Putamen (tissue), 1 donor: Measurements from ENCODE around the gene FBXW10B.
A peak's percentile ranks its signal among the peaks of the same experiment; 100 is the strongest.
"Not testable (repeated sequence)": the region's sequence is repeated elsewhere in the genome, so short reads cannot be mapped to it uniquely, and the experiment has no call there.

ENCODE experiments used
- DNase-seq: peaks from one replicate; pipeline ENCODE4 v3.0.0-alpha.2; 2016; ENCODE audit warnings: low spot score

FBXW10B gene, protein sequence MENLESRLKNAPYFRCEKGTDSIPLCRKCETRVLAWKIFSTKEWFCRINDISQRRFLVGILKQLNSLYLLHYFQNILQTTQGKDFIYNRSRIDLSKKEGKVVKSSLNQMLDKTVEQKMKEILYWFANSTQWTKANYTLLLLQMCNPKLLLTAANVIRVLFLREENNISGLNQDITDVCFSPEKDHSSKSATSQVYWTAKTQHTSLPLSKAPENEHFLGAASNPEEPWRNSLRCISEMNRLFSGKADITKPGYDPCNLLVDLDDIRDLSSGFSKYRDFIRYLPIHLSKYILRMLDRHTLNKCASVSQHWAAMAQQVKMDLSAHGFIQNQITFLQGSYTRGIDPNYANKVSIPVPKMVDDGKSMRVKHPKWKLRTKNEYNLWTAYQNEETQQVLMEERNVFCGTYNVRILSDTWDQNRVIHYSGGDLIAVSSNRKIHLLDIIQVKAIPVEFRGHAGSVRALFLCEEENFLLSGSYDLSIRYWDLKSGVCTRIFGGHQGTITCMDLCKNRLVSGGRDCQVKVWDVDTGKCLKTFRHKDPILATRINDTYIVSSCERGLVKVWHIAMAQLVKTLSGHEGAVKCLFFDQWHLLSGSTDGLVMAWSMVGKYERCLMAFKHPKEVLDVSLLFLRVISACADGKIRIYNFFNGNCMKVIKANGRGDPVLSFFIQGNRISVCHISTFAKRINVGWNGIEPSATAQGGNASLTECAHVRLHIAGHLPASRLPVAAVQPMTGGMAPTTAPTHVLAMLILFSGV

DNA sequence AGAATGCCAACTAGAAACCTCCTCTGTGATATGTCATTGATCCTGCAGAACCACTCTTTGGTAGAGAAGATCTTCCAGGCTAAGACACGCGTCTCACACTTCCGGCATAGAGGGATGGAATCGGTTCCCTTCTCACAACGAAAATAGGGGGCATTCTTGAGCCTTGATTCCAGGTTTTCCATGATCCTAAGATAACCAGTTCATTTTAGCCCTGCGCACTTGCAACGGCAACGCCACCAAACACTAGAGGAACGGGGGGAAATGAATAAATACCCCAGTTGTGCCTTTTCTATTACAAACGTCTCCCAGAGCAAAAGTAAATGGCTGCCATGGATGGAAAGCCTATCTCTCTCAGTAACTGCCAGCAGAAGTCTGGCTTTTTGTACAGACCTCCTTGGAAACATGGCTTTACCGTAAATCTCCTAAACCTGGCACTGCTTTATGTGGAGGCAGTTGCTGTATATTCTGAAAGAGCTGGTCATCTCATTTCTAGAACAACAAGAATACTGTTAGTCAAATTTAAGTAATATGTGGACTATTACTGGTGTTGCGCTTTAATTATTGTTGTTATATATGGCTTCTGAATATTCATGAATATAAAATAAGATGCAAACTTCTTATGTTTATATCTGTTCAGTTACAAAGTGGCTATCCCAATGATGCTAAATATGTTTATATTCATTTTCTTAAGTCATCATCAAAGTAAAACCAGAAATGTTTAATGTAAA lies at the start of gene FBXW10B:
FBXW10B (minus strand) TSS at position 374 of the 728 bp plus-strand sequence; CDS start at position 182, 192 bp downstream.
- DNase-seq, result not testable (repeated sequence)

DNA sequence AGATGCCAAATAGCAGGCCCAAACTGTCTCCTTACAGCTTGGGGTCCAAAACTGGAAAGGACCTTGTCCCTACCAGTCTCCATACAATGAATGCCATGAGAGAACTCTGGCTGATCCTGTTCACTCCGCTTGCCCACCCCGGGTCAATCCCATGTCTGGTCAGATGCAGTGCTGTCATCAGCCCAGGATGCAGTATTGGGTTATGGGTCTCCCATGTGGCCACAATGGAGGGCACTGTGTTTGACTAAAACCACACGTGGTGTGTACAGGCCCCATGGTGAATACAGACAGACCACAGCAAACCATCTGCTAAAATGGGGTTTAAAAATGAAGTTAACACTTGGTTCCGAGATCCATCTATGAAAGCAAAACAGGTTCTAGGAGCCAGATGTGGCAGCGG lies 44.2 kb upstream of the FBXW10B start:
- no peak for DNase-seq

DNA sequence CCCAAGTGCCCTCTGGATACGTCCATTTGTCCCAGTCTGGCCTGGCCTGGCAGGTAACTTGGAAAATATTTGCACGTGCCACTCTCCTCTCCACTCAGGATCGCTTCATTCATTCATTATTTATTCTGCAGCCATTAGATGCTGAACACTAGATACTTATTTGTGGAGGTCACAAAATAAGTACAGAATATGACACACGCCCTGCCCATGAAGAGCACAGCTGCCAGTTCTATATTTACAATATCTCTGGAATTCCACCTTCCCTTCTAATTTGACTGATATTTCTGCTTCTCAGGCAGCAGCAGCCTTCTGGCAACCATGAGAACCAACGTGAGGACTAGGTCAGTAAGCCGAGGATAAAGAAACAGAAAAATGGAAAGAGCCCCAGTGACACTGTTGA lies 43.7 kb upstream of the FBXW10B start:
- DNase-seq, result no peak

DNA sequence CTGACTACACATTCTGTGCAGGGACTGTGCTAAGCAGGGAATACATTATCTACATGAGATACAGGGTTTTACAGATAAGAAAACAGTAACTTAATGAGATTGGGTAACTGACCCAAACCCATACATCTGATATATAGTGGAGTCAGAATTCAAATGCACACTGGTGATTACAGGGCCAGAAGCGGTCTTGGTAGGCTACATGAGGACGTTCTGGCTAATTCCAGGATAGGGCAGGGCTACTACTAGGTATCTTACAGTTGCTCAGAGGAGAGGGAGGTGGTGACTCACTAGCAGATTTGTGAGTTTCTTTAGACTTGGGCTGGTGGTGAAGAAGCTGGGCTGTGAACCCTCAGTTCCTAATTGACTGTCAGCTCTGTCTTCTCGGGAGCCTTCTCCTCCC lies 43.2 kb upstream of the FBXW10B start:
- no peak for DNase-seq

DNA sequence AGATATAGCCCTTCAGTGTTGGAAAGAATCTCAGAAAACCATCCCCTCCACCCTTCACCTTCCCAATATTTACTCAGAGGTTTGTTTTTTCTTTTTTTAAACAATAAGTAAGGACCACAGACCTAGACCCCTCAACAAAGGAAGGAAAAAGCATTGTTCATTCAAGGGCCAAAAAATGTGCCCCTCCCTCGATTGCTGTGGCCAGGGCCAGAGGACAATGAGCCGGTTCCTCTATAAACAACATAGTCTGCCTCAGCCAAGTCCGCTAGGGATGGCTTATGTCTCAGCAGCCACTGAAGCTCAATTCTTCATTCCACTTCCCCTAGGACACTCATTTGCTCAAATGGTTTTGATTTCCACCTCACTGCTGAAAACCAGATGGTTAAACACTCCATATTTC lies 40.6 kb upstream of the FBXW10B start:
- DNase-seq, result no peak

DNA sequence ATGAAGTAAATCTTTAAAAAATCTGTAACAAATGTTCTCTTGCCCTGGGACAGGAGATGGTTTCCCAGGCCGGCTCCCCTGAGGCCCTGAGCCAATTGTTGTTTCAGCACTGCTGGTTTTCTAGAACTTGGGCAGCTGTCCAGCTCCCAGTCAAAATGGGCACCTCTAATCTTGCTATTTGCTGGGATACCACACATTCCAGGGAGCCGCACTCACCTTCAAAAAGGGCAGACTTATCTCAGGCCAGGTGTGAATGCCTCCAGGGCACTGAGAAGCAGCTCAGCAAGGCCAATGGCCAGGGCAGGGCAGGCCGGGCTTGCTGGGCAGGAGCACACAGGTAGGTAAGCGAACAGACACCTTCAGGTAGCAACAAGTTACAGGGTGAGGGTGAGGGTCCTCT lies 40.2 kb upstream of the FBXW10B start:
- DNase-seq, result no peak

DNA sequence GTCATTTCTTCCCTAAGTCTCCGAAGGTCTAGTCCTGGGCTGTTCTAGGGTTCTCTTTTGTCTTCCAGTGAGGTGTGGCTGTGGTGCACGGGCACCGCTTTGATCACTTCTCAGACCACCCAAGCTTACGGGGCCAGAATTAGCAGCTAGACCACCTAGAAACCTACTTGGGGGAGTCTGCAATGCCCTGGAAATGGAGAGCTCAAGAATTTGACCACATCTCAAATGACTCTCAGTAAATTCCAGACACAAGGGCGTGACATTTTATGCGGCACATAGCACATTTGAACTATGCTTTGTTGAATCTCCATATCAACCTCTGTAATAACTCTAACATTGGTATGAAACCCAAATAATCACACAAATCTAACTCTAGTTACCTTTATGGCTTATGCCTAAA lies 39.7 kb upstream of the FBXW10B start:
- DNase-seq, result no peak

DNA sequence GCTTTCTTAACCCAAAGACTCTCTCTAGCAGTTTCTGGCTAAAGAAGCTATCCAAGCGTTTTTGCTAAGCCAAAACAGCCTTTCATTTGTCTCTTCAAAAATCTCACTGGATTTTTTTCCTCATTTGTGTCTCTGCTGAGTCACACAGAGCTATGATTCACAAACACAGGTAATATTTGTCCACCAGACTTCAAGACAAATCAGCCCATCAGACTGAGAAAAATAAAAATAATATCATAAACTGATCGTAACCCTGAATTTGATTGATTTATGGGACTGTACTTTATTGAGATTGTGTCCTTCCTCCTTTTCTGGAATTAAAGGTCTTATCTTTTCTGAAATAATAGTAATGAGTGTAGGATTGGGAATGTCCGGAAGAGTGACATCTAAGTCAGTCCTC lies 38.8 kb upstream of the FBXW10B start:
- DNase-seq, result no peak

DNA sequence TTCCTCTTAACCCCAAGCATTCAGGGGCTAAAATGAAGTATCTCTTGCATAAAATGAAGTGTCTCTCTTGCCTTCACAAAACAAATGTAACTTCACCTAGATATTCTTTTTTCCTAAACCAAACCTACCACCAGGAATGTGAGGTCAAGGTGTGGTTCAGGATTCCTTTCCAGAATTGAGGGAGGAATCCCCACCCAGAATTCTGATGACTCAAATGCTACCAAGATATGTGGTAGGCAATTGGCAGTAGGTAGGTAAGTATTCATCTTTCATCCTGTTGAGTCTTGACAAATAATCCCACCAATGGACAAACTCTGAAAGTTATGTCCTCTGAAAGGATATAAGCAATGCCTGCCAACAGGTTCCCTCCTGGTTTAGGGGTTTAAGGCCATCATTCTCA lies 38.4 kb upstream of the FBXW10B start:
- DNase-seq, result no peak

DNA sequence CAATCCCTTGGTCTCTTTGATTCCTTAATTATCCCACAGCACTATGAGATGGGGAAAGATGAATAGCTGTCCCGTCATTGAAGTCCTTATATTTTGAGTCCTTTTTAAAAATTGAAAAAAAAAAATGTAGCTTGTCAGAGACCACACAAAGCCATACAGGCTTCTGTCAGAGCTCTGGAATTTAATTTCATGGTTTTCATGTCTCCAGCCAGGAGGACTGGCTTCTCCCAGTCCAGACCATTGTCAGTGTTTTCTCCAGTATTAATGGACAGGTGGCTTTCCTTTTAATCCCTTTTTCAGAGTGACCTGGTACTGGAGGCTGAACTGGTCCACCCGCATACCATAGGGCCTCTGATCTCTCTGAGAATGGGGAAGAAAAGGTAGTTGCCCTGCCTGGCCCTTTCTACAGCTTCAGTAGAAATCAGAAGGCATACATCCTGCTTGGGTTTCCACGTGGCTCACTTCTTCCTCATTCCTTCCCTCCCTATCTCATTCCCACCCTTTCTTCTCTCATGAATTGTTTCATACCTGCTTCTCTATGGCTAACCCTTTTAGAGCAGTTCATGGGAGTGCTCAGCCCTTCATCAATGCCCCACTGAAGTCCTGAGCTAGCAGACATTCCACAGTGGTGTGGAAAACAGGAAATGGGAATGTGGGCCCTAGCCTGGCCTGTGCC lies 35.5 kb upstream of the FBXW10B start:
- no peak for DNase-seq

DNA sequence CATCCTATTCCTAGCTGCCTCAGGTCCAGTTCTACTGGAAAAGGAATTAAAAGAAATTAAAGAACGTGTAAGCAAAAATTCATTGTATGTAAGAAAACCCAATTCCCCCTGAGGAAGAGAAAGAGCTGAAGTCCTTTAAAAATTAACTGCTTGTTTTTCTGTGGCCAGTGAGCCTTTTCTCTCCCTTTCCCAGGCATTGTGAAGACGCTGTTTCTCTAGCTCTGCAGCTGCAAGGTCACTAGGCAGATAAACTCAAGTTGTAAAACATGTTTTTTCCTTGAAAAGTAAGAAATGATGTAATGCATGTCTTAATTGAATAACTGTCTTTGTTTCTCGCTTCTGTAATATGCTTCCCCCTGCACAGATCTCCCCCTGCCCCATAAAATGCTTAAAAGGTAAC lies 34.9 kb upstream of the FBXW10B start:
- DNase-seq, result not testable (repeated sequence)

DNA sequence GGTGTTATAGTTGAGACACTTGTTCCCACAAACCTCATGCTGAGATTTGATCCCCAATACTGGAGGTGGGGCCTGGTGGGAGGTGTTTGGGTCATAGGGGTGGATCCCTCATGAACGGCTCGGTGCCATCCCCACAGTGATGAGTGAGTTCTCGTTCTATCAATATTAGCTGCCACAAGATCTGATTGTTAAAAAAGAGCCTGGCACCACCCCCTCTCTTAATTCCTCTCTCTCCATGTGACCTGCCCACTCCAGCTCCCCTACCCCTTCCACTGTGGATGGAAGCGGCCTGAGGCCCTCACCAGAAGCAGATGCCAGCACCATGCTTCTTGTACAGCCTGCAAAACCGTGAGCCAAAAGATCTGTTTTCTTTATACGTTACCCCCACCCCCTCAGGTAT lies 33.5 kb upstream of the FBXW10B start:
- DNase-seq, result no peak

DNA sequence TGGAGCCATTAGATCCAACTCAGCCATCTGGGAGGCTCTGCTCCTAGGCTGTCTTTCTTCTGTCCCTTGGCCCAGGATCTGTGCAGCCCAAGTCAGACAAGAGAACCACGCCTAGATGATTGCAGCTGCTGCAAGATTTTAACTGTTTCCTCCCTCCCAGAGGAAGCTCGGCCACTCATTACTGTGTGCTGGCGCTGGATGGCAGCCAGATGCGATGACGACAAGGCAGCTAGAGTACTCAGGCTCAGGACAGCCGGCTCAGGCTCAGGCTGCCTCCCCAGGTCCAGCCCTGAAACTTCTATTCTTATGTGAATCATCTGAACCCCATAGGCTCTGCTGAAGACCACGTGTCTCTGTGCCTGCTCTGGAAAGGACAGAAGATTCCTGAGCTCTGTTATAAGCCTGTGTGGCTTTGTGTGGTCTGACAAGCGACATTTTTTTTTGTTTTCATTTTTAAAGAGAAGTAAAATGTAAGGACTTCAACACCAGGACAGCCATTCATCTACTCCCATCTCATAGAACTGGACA lies 32.1 kb upstream of the FBXW10B start:
- peak; percentile 76 for DNase-seq

DNA sequence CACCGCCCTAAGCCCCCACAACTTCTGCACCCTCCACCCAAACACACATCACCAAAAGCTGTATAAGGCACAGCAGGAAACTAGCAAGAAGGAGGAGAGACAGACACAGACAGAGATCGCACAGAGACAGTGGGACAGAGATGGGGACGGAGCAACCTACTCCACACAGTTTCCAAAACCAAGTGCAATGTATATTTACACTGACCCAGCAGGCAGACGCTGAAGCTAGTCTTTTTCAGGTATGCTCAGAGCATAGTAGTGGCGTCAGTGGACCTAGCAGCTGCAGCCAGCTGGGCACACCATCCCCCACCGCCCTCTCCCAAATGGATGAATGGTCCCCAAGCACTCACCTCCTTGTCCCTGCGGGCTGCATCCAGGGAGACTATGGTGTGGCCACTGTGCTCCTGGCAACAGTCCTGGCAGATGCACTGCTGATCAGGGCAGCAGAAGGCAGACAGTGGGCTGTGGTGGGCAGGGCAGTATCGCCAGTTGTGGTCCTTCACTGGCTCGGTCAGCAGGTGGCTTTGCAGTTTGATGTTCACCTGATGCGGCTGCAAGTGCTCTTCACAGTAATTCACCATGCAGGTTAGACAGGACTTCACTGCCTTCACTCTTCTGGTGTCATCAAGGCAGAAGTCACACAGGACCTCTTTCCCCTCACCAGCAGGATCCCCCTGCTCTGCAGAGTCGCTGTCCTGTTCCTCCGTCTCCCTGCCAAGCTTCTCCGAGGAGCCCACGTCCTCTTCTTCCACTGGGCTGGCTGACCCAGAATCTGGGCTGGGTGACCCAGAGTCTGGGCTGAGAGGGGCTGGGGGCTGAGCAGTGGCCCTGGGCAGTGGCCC lies 31.5 kb upstream of the FBXW10B start:
- no peak for DNase-seq

DNA sequence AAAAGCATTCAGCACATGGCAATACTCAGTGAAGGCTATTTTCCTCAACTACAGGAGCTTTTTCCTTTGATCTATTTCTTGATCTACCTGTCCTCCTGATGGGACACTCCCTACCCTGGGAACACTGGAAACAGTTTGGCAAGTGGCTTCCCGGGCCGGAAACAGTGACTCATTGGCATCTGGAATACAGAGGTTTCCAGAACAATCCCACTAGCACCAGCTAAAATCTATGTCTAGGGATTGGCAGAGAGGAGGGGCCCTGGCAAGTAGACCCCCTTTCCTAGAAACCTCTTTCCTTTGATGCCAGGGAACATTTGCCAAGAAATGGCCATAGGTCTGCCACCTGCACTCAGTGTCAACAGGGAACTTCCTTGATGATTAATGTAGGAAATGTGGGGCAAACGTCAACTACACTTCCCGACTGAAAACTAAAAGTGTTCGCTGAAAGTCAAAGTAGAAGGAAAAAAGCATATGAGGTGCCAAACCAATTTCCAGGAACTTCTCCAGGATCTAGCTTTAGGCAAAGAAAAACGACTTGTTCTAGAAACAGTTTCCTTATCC lies 30.4 kb upstream of the FBXW10B start:
- no peak for DNase-seq

DNA sequence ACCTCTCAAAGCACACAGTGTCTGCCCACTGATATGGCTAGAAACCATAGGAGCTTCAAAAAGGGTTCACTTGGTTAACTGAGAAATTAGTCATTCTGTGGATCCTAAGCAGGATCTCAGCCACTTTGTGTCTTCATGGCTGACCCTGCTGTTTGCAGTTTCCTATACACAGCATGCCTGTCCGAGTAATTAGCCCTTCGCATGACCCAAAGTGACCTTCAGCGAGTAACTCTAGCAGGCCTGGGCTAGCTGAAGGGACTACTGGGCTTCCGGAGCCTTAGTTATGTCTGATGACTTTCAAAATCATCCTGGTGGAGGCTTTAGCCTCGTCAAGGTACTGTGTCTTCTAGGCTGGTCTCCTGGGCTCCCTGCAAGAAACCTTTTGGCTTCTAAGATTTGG lies 28.9 kb upstream of the FBXW10B start:
- no peak for DNase-seq

DNA sequence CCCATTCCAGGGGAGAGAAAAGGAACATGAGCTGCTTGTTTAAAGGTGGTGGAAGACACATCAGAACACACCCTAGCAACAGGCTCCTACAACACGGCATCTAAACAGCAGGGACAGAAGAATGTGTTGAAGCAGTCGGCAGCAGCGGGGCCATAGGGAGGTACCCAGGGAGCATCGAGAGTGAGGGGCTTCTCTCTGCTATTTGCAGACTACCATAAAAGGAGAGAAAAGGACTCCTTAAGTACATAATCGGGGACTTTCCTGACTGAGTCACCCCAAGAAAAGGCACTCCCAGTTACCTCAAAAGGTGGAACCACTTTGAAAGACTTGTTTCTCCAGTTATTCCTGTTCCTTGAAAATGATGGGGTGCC lies 26.4 kb upstream of the FBXW10B start:
- not testable (repeated sequence) for DNase-seq

DNA sequence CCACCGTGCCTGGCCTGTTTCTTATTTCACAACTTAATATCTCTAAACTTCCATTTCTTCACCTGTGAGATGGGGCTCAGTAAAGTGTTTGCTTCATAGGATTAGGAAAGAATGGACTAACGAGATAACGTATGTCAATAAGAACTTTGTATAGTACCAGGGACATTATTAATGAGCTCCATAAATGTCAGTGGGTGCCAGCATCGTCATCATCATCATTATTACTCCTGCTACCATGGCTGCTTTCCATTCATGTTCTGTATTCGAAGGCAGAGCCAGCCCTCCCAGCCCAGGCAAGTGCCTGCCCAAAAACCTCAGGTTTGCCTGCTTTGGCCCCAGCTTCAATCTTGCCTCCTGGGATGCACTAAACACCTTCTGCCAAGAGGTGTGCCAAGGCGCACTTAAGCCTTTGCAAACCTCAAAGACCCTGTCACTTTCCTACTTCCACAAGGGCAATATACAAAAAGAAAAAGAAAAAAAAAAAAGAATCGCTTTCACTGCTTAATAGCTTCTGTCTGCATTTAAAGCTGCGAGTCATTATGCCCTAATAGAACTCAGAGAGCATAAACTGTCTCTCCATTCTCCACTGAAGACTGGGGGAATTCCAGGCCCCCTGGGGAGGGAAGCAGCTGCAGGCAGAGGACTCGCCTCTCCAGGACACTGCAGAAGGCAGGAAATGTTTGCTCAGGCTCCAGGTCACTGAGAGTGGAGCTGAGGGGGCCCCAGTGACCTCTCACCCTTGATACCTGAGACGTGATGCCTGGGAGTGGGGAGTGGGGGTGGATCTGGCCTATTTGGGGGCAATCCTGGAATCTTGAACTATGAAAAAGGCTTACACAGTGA lies 25.8 kb upstream of the FBXW10B start:
- not testable (repeated sequence) for DNase-seq

DNA sequence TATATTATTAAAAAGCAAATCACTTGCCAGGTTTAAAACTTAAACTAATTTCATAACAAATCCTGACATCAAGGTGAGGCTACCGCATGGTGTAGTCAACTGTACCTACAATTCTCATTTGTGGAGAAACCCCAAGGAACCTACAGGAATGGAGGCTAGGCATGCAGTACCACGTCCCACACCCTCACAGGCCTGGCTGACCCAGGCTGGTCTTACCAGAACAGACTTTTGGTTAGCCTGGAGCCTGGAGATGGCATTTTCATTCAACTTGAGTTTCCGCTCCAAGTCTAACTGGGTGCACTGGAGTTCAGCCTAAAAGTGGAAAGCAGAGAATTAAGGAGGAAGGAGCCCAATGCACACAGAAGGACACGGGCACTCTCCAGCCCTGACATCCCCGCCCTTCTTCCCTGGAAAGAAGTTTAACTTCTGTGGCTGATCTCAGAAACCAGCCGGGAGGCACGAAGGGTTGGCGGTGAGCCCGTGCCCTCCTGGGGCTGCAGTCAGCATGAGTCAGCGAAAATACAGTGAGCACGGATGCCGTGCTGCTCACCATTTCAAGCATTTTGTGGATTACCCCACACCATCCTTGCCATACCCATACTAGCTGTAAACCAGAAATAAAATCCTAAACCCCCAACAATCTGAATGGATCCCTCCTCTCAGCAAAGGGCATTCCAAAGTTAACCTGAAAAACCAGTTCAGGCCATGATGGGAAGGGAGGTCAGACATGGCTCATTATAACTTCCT lies 23.2 kb upstream of the FBXW10B start:
- DNase-seq, result not testable (repeated sequence)
